ENCODE results near the gene YBX1.

DNA sequence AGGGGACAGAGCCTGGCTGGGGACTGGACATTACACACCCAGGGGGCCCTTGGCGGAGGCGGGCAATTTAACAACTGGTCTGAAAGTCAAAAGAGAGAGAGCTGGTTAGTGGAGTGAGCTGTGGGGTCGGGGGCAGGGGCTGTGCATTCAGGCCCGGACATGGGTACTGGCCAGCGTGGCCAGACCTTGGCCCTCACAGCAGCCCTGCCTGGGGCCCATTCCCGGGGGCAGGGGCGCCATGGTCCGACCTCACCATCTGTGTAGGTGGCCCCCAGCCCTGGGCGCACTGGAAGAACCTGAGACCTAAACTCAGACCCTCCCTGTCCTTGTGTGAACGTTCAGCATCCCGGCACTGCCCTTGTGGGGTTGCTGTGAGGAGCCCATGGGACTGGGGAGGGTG, 52.8 kb downstream of the YBX1 start:
- TF ChIP-seq, protein P1, sequence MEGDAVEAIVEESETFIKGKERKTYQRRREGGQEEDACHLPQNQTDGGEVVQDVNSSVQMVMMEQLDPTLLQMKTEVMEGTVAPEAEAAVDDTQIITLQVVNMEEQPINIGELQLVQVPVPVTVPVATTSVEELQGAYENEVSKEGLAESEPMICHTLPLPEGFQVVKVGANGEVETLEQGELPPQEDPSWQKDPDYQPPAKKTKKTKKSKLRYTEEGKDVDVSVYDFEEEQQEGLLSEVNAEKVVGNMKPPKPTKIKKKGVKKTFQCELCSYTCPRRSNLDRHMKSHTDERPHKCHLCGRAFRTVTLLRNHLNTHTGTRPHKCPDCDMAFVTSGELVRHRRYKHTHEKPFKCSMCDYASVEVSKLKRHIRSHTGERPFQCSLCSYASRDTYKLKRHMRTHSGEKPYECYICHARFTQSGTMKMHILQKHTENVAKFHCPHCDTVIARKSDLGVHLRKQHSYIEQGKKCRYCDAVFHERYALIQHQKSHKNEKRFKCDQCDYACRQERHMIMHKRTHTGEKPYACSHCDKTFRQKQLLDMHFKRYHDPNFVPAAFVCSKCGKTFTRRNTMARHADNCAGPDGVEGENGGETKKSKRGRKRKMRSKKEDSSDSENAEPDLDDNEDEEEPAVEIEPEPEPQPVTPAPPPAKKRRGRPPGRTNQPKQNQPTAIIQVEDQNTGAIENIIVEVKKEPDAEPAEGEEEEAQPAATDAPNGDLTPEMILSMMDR (conservative IDR thresholded peaks at IDR 0.05; ENCODE audit: low read depth, low read length) = no peak
- TF ChIP-seq EZH2 (IDR thresholded peaks at IDR 0.05; ENCODE audit: low read length, unreplicated experiment) = no peak
